Measurements from ENCODE around the gene RASSF5.

- TF ChIP-seq POLR2A (IDR thresholded peaks at IDR 0.05) (no peak), CTCF (IDR thresholded peaks at IDR 0.05) (no peak), POLR2AphosphoS5 (IDR thresholded peaks at IDR 0.05) (no peak)
Measured at GRCh38 chr1:206476591-206476990, 30.7 kb upstream of the RASSF5 start.
